RWPE2 (cell line): ENCODE data around the gene RFX2.

Experiments
- ATAC-seq: fragments of 200-7000 bp; cut with Tn5 transposase; 3 replicates; pipeline ENCODE4 v1.9.1; 2021; ENCODE audit warnings: low read depth
- DNase-seq: peaks from one replicate; pipeline ENCODE4 v3.0.0-alpha.2; 2020; ENCODE audit warnings: low spot score
- H3K27ac ChIP-seq: fragments of 450-650 bp; 2 replicates; pipeline ENCODE4 v1.5.1; 2017; ENCODE audit warnings: mild to moderate bottlenecking; ENCODE audit not compliant: poor library complexity, severe bottlenecking
- H3K27me3 ChIP-seq: fragments of 250-450 bp; sonication (Bioruptor Pico); 2 replicates; pipeline ENCODE4 v1.5.1; 2021; ENCODE audit warnings: mild to moderate bottlenecking, moderate library complexity; ENCODE audit not compliant: insufficient read depth, poor library complexity, severe bottlenecking
- H3K36me3 ChIP-seq: fragments of 250-450 bp; sonication (Bioruptor Pico); 2 replicates; pipeline ENCODE4 v1.5.1; 2020; ENCODE audit warnings: low read depth, mild to moderate bottlenecking, moderate library complexity
- H3K4me1 ChIP-seq: fragments of 250-450 bp; sonication (Bioruptor Pico); 2 replicates; pipeline ENCODE4 v1.5.1; 2021; ENCODE audit warnings: mild to moderate bottlenecking, moderate library complexity; ENCODE audit not compliant: insufficient read depth, poor library complexity, severe bottlenecking
- H3K4me3 ChIP-seq: fragments of 250-450 bp; sonication (Bioruptor Pico); 2 replicates; pipeline ENCODE4 v1.5.1; 2021; ENCODE audit warnings: mild to moderate bottlenecking, moderate library complexity; ENCODE audit not compliant: severe bottlenecking
- H3K9me3 ChIP-seq: fragments of 250-450 bp; sonication (Bioruptor Pico); 2 replicates; pipeline ENCODE4 v1.5.1; 2021; ENCODE audit warnings: mild to moderate bottlenecking, moderate library complexity; ENCODE audit not compliant: severe bottlenecking
- TF ChIP-seq, protein P1 (sequence below): fragments of 450-650 bp; IDR thresholded peaks from one replicate; pipeline ENCODE4 v1.5.1; 2017; ENCODE audit warnings: mild to moderate bottlenecking, moderate library complexity; ENCODE audit not compliant: poor library complexity, severe bottlenecking

Gene RFX2

DNA sequence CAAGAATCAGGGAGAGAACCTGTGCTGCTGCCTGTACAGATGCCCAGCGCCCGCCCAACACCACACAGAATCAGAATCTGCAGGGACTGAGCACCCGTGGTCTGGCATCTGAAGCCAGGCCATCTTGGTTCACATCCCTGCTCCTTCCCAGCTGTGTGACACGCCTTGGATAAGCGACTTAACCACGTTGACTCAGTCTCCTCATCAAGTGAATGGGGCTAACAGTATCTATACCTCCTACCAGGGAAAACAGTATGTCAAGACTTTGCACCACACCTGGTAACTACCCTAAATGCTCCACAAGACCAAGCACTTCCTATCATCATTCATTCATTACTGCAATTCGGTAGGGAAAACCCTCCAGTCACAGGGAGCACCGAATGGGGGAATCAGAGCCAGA is 133.5 kb downstream of the RFX2 start:
- H3K4me1 ChIP-seq, result peaks cover 11% of the 10 kb centered on the region
- peak overlapping the region; percentile 48 for H3K27ac ChIP-seq
- H3K36me3 ChIP-seq, result peaks cover 31% of the 10 kb centered on the region
- DNase-seq (no peak), ATAC-seq (no peak)
- H3K9me3 ChIP-seq, result no peaks in the 10 kb centered on the region
- TF ChIP-seq, protein P1, sequence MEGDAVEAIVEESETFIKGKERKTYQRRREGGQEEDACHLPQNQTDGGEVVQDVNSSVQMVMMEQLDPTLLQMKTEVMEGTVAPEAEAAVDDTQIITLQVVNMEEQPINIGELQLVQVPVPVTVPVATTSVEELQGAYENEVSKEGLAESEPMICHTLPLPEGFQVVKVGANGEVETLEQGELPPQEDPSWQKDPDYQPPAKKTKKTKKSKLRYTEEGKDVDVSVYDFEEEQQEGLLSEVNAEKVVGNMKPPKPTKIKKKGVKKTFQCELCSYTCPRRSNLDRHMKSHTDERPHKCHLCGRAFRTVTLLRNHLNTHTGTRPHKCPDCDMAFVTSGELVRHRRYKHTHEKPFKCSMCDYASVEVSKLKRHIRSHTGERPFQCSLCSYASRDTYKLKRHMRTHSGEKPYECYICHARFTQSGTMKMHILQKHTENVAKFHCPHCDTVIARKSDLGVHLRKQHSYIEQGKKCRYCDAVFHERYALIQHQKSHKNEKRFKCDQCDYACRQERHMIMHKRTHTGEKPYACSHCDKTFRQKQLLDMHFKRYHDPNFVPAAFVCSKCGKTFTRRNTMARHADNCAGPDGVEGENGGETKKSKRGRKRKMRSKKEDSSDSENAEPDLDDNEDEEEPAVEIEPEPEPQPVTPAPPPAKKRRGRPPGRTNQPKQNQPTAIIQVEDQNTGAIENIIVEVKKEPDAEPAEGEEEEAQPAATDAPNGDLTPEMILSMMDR, result no peak
- peak overlapping the region; percentile 89 for H3K4me3 ChIP-seq
- no peaks in the 10 kb centered on the region for H3K27me3 ChIP-seq

DNA sequence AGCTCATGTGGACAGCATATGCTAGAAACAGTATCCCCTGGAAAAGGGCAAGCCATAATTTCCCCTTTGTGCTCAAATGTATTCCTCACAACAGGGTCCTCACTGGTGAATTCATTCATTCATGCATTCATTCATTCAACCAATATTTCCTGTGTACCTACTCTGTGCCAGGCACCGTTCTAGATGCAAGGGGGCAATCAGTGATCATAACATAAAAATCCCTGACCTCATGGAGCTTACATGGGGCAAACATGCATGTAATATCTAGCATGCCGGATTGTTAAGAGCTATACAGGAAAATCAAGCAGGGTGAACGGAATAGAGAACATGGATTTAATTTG is 134.9 kb downstream of the RFX2 start:
- H3K4me3 ChIP-seq, result no peak overlapping the region
- H3K36me3 ChIP-seq, result peaks cover 31% of the 10 kb centered on the region
- TF ChIP-seq, protein P1, result no peak
- no peaks in the 10 kb centered on the region for H3K27me3 ChIP-seq
- ATAC-seq, result no peak
- H3K4me1 ChIP-seq, result peaks cover 11% of the 10 kb centered on the region
- no peak for DNase-seq
- H3K27ac ChIP-seq, result no peak overlapping the region
- H3K9me3 ChIP-seq, result no peaks in the 10 kb centered on the region

DNA sequence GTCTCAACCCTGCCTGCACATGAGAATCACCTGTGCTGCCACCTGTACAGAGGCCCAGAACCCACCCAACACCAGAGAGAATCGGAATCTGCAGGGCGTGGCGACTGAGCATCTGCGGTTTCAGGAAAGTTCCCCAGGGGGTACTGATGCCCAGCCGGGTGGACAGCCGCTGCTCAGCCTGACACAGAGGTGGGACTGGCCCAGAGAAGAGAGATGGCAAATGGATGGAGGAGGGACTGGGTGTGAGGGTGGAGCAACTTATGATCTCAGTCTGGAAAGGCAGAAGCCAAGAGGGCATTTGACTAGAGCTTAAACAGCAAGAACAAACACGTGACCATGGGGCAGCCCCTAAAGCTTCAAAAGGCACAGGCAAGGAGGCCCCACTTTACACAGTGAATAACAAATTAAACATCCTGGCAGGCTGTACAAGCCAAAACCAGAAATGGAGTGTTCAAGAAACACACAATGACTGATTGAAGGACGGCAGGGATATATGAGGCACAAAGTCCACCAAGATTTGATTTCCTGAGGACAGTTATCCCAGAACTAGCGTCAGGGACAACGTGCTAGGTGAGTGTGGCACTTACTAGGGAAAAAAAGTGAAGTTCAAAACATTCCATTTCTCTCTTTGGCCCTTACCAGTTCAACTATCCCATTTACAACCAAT is 135.4 kb downstream of the RFX2 start:
- no peak overlapping the region for H3K4me3 ChIP-seq
- TF ChIP-seq, protein P1, result no peak
- no peaks in the 10 kb centered on the region for H3K9me3 ChIP-seq
- no peaks in the 10 kb centered on the region for H3K27me3 ChIP-seq
- H3K4me1 ChIP-seq, result peaks cover 11% of the 10 kb centered on the region
- DNase-seq (no peak), ATAC-seq (no peak)
- peaks cover 31% of the 10 kb centered on the region for H3K36me3 ChIP-seq
- no peak overlapping the region for H3K27ac ChIP-seq

DNA sequence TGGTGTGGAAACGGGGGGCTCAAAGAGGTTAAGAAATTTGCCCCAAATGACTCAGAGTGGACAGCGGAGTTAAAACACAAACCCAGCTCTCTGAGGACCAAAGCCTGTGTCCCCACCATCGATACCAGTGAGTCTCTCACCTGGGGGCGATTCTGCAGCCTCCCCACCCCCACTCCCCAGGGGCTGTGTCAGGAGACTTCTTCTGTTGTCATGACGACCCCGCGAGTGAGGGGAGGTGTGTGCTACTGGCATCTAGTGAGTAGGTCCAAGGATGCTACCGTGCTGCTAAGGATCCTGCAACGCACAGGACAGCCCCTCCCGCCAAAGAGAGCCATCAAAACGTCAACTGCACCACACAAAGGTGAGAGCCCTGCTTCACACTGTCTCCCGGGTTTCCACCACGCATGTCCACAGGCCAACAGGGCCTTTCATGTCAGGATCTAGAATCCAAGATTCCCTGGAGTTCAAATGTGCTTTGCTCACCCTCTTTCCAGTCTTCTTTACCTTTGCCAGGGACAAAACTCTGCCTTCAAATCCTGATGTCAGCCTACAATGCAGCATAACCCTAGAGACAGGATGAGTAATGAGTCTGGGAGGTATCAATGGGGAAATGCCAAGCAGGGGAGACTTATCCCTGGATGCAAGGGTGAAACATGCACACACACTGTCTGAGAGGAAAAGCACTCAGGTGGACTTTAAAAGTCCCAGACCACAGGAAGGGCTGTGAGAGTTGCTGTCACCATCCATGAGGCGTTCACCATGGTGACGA is 136.2 kb downstream of the RFX2 start:
- TF ChIP-seq, protein P1, result no peak
- Histone ChIP-seq H3K27me3 (no peaks in the 10 kb centered on the region), H3K9me3 (no peaks in the 10 kb centered on the region), H3K36me3 (peaks cover 30% of the 10 kb centered on the region), H3K4me1 (peaks cover 16% of the 10 kb centered on the region), H3K27ac (no peak overlapping the region), H3K4me3 (no peak overlapping the region)
- no peak for DNase-seq
- no peak for ATAC-seq

DNA sequence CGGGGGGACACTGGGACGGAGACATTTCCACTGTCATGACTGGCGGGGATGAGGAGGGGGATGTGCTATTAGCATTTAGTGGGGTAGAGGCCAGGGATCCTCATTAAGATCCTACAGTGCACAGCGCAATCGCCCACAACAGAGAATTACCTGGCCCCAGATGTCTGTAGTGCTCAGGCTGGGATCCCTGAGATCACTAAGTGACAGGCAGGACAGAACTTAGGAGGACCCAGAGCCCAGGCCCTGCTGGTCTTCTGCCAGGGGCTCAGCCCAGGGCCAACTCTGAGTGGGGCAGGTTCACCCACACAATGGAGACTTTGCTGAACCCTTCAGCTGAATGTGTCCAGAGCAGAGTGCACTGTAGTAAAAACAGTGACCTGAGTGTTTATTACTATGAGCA is 136.9 kb downstream of the RFX2 start:
- H3K9me3 ChIP-seq, result no peaks in the 10 kb centered on the region
- peaks cover 28% of the 10 kb centered on the region for H3K36me3 ChIP-seq
- no peak overlapping the region for H3K27ac ChIP-seq
- no peak overlapping the region for H3K4me3 ChIP-seq
- H3K27me3 ChIP-seq, result no peaks in the 10 kb centered on the region
- TF ChIP-seq, protein P1, result no peak
- DNase-seq (no peak), ATAC-seq (no peak)
- H3K4me1 ChIP-seq, result peaks cover 18% of the 10 kb centered on the region
